ENCODE results near the gene KRT33A.

DNA sequence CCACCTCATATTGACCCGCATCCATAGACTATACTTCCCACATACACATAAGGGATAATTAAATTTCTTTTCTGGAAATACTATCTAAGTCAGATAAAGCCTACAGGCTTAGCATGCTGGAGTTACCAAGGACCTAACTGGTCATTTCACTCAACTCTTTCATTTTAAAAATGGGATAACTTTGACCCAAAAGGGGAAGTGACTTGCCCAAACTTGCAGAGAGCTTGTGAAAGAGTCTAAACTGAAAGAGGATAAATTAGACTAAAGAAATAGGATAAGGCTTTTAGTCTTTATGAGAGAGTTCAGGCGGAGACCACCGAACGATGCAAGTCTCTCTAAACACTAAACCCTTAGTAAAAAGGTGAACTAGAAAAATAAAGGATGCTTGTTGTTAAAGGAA is 3.9 kb upstream of the KRT33A start:
- TF ChIP-seq TCF12 (IDR thresholded peaks at IDR 0.05; ENCODE audit: low read depth, low read length) = no peak
- TF ChIP-seq YY1 (IDR thresholded peaks at IDR 0.05; ENCODE audit: low read depth, low read length) = no peak

Data from H1 (cell line).